Astrocyte (in vitro differentiated cells and primary cell): Measurements from ENCODE around the gene MMD. TPM values are rescaled to one million over a fixed set of nuclear protein-coding genes. Genes with fewer than 3 reads are reported as not detected.

Source experiments
- DNase-seq: peaks from one replicate; pipeline ENCODE4 v3.0.0-alpha.2; 2010; ENCODE audit warnings: low read depth
- FAIRE-seq: peaks from 2 replicates; lab custom pipeline; 2011; peaks lifted over from hg19 to GRCh38; lab: Jason Lieb, UNC
- H2AFZ ChIP-seq: 2 replicates; pipeline ENCODE4 v1.6.0; 2012; ENCODE audit warnings: low read depth, low read length, inconsistent platforms
- H3K27ac ChIP-seq: 2 replicates; pipeline ENCODE4 v1.5.1; 2011; ENCODE audit warnings: low read depth, low read length, inconsistent platforms
- H3K27me3 ChIP-seq: 2 replicates; pipeline ENCODE4 v1.6.0; 2011; ENCODE audit warnings: low read length, inconsistent platforms; ENCODE audit not compliant: insufficient read depth
- H3K36me3 ChIP-seq: 2 replicates; pipeline ENCODE4 v1.5.1; 2011; ENCODE audit warnings: low read length, inconsistent platforms; ENCODE audit not compliant: insufficient read depth
- H3K4me1 ChIP-seq: 2 replicates; pipeline ENCODE4 v1.5.1; 2011; ENCODE audit warnings: low read length, inconsistent platforms; ENCODE audit not compliant: insufficient read depth
- H3K4me2 ChIP-seq: 2 replicates; pipeline ENCODE4 v1.6.0; 2012; ENCODE audit warnings: low read length, inconsistent platforms
- H3K4me3 ChIP-seq: 2 replicates; pipeline ENCODE4 v1.5.1; 2011; ENCODE audit warnings: low read depth, mild to moderate bottlenecking, low read length, inconsistent platforms; ENCODE audit not compliant: insufficient read depth
- H3K79me2 ChIP-seq: 2 replicates; pipeline ENCODE4 v1.6.0; 2012; ENCODE audit warnings: mild to moderate bottlenecking, low read length, inconsistent platforms; ENCODE audit not compliant: insufficient read depth
- H3K9ac ChIP-seq: 2 replicates; pipeline ENCODE4 v1.6.0; 2012; ENCODE audit warnings: mild to moderate bottlenecking, low read length, inconsistent platforms
- H3K9me3 ChIP-seq: 2 replicates; pipeline ENCODE4 v1.5.1; 2012; ENCODE audit warnings: low read depth, mild to moderate bottlenecking, low read length, inconsistent platforms; ENCODE audit not compliant: insufficient read depth
- H4K20me1 ChIP-seq: 2 replicates; pipeline ENCODE4 v1.6.0; 2012; ENCODE audit warnings: low read length, inconsistent platforms; ENCODE audit not compliant: insufficient read depth
- H3K27ac Mint-ChIP-seq: one replicate; pipeline ENCODE4 v1.8.0; 2021; ENCODE audit warnings: mild to moderate bottlenecking, mixed read lengths; ENCODE audit not compliant: unreplicated experiment
- H3K27me3 Mint-ChIP-seq: one replicate; pipeline ENCODE4 v1.8.0; 2021; ENCODE audit warnings: low read depth, mixed read lengths; ENCODE audit not compliant: unreplicated experiment
- H3K36me3 Mint-ChIP-seq: one replicate; pipeline ENCODE4 v1.8.0; 2021; ENCODE audit warnings: low read depth, mixed read lengths; ENCODE audit not compliant: unreplicated experiment
- H3K4me1 Mint-ChIP-seq: one replicate; pipeline ENCODE4 v1.8.0; 2021; ENCODE audit warnings: low read depth, mixed read lengths; ENCODE audit not compliant: unreplicated experiment
- H3K4me3 Mint-ChIP-seq: one replicate; pipeline ENCODE4 v1.8.0; 2021; ENCODE audit warnings: mild to moderate bottlenecking, moderate library complexity, mixed read lengths; ENCODE audit not compliant: unreplicated experiment
- H3K9me3 Mint-ChIP-seq: one replicate; pipeline ENCODE4 v1.8.0; 2021; ENCODE audit warnings: mild to moderate bottlenecking, mixed read lengths; ENCODE audit not compliant: unreplicated experiment
- EZH2 ChIP-seq: IDR thresholded peaks from 2 replicates; pipeline ENCODE4 v1.6.1; 2012; ENCODE audit warnings: mild to moderate bottlenecking, low read length, inconsistent platforms; ENCODE audit not compliant: insufficient read depth
- total RNA-seq: library from RNA; stranded (reverse); gene quantifications from 2 replicates; pipeline ENCODE4 v1.2.1, GENCODE V29; 2021
- TF ChIP-seq, protein P1 (sequence below): IDR thresholded peaks from 2 replicates; pipeline ENCODE4 v1.5.1; 2011; ENCODE audit warnings: low read depth, mild to moderate bottlenecking, inconsistent platforms, low read length, moderate library complexity; ENCODE audit not compliant: insufficient read depth

MMD gene
- total RNA-seq, 1 donor from 2014 or later: 8.6 TPM

DNA sequence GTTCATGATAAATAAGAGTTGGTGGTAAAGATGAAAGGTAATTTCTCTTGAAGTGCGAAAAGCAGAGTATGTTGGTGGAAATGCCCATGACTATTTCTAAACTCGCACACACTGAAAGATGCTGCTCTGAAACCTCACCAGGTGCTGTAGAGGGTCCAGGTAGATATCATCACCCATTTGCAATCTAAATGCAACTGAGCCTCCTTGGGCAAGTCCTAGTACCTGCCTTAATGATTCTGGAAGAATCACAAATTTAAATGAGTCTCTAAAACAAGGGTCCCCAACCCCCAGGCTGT, 5.9 kb upstream of the MMD start:
- no peak overlapping the region for H2AFZ ChIP-seq

DNA sequence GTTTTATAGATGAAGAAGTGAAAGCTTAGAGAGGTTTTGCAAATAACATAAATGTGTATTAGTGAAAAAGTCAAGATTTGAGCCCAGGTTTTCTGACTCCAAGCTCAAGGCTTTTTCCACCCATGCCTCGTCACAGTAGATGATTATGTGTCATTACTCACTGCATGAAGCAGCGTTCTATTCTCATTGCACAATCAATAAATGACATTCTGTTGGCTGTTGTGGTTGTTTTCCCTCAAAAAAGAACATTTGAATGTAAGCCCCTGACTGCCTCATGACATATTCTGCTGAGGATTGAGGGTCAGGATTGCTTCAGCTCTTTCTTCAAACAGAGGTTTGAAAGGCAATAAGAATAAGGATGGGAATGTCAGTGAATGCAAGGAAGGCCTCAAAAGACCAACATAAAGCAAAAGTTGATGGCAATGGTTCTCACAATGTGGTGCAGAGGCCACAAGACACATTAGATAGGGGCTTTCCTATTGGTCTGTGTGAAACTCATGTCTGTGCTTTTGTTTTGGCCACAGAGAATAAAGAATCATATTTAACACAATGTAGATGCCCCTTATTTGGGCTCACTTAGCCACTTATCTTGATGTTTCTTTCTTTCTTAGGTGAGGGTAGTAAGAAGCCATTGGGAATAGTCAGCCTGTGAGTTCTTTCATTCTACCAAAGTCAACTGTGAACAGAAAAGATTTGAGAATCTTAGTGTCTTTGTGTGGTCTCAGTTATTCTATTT, 5.4 kb upstream of the MMD start:
- Mint-ChIP-seq H3K9me3 (no peaks in the 10 kb centered on the region), H3K4me1 (peaks cover 5% of the 10 kb centered on the region), H3K36me3 (no peaks in the 10 kb centered on the region), H3K4me3 (no peak overlapping the region), H3K27me3 (peaks cover 11% of the 10 kb centered on the region), H3K27ac (no peak overlapping the region)
- H3K9me3 ChIP-seq: no peaks in the 10 kb centered on the region
- no peak overlapping the region for H3K4me3 ChIP-seq
- FAIRE-seq: no peak
- no peak overlapping the region for H3K9ac ChIP-seq
- no peak for DNase-seq
- H3K4me1 ChIP-seq: no peaks in the 10 kb centered on the region
- no peaks in the 10 kb centered on the region for H3K79me2 ChIP-seq
- H3K27me3 ChIP-seq: peaks cover 23% of the 10 kb centered on the region
- no peaks in the 10 kb centered on the region for H3K36me3 ChIP-seq
- H3K4me2 ChIP-seq: no peak overlapping the region
- TF ChIP-seq EZH2: no peak
- no peak overlapping the region for H3K27ac ChIP-seq
- H2AFZ ChIP-seq: no peak overlapping the region
- no peaks in the 10 kb centered on the region for H4K20me1 ChIP-seq

More for the DNA sequence above, 5.9 kb upstream of the MMD start:
- H3K4me2 ChIP-seq: no peak overlapping the region
- no peak overlapping the region for H3K27ac ChIP-seq
- H3K4me3 ChIP-seq: no peak overlapping the region
- Mint-ChIP-seq H3K27ac (no peak overlapping the region), H3K4me1 (peaks cover 3% of the 10 kb centered on the region), H3K27me3 (peaks cover 11% of the 10 kb centered on the region), H3K9me3 (no peaks in the 10 kb centered on the region), H3K36me3 (no peaks in the 10 kb centered on the region), H3K4me3 (no peak overlapping the region)
- TF ChIP-seq, protein P1, sequence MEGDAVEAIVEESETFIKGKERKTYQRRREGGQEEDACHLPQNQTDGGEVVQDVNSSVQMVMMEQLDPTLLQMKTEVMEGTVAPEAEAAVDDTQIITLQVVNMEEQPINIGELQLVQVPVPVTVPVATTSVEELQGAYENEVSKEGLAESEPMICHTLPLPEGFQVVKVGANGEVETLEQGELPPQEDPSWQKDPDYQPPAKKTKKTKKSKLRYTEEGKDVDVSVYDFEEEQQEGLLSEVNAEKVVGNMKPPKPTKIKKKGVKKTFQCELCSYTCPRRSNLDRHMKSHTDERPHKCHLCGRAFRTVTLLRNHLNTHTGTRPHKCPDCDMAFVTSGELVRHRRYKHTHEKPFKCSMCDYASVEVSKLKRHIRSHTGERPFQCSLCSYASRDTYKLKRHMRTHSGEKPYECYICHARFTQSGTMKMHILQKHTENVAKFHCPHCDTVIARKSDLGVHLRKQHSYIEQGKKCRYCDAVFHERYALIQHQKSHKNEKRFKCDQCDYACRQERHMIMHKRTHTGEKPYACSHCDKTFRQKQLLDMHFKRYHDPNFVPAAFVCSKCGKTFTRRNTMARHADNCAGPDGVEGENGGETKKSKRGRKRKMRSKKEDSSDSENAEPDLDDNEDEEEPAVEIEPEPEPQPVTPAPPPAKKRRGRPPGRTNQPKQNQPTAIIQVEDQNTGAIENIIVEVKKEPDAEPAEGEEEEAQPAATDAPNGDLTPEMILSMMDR: no peak
- TF ChIP-seq EZH2: no peak
- peaks cover 23% of the 10 kb centered on the region for H3K27me3 ChIP-seq
- DNase-seq (no peak), FAIRE-seq (no peak)
- H3K9me3 ChIP-seq: no peaks in the 10 kb centered on the region
- H3K9ac ChIP-seq: no peak overlapping the region
- no peaks in the 10 kb centered on the region for H3K4me1 ChIP-seq
- H4K20me1 ChIP-seq: no peaks in the 10 kb centered on the region
- no peaks in the 10 kb centered on the region for H3K79me2 ChIP-seq
- H3K36me3 ChIP-seq: no peaks in the 10 kb centered on the region

DNA sequence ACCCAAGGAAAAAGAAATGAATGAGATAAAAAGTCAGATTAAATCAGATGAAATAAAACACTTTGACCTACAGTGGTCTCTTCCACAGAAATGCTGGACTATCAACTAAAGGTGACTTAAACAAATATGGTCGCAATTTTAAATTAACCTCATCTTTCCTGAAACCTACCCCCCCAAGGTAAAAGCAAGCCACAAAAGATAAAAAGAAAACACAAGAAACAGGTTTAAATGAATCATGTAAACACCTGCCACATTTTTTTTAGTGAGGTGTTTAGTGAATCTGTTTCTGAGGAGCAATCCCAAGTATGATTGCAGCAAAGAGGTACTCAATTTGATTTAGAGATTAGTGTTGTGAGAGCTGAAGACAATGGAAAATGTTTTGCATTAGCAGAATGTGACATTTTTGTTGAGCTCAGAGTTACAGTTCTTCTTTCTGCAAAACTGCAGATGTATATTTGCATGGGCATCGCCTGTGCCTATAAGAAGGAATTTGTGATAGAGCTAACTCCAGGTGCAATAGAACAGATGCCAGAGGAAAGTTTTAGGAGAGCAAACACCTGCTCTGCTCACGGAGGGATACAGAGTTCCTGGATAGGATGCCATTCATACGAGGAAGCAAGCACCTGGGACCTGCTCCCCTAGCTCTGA, 3.4 kb upstream of the MMD start:
- FAIRE-seq (no peak), DNase-seq (no peak)
- no peaks in the 10 kb centered on the region for H3K36me3 ChIP-seq

More for the DNA sequence above, 3.4 kb upstream of the MMD start:
- H3K9me3 ChIP-seq: no peaks in the 10 kb centered on the region
- H3K27me3 ChIP-seq: peaks cover 23% of the 10 kb centered on the region
- H3K4me1 ChIP-seq: peaks cover 10% of the 10 kb centered on the region
- Mint-ChIP-seq H3K27ac (no peak overlapping the region), H3K4me1 (peaks cover 5% of the 10 kb centered on the region), H3K9me3 (no peaks in the 10 kb centered on the region), H3K4me3 (no peak overlapping the region), H3K27me3 (peaks cover 11% of the 10 kb centered on the region), H3K36me3 (no peaks in the 10 kb centered on the region)
- no peak overlapping the region for H3K4me2 ChIP-seq
- TF ChIP-seq EZH2: no peak
- TF ChIP-seq, protein P1: no peak
- peaks cover 11% of the 10 kb centered on the region for H3K79me2 ChIP-seq
- H3K27ac ChIP-seq: no peak overlapping the region
- H4K20me1 ChIP-seq: no peaks in the 10 kb centered on the region
- H3K4me3 ChIP-seq: no peak overlapping the region
- H3K9ac ChIP-seq: no peak overlapping the region
- H2AFZ ChIP-seq: no peak overlapping the region
